ENCODE data around the gene ZC3H7A.
A peak's percentile ranks its signal among the peaks of the same experiment; 100 is the strongest.
"Not testable (repeated sequence)": the region's sequence is repeated elsewhere in the genome, so short reads cannot be mapped to it uniquely, and the experiment has no call there.

Gene ZC3H7A

GRCh38 chr16:11801481-11802021 lies 4.5 kb upstream of the ZC3H7A start:
- no peak for DNase-seq (ENCODE audit: low spot score)

- no peak for DNase-seq (ENCODE audit: low spot score)
Observed at GRCh38 chr16:11800382-11800718, 3.3 kb upstream of the ZC3H7A start.

- DNase-seq (ENCODE audit: low spot score) = no peak
Observed at GRCh38 chr16:11799509-11800381, 2.7 kb upstream of the ZC3H7A start.

DNA sequence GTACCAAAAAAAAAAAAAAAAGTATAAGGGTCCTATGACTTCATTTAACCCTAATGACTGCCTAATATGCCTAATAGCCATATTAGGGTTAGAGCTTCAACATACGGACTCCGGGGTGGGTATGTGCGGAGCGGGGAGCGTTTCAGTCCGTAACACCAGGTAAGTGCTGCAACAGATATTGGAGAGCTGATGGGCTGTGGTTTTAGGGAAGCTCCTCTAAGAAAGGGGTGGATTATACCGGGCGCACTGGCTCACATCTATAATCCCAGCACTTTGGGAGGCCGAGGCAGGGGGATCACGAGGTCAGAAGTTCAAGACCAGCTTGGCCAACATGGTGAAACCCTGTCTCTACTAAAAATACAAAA lies 1.9 kb upstream of the ZC3H7A start:
- DNase-seq (ENCODE audit: low spot score) = no peak

- no peak for DNase-seq (ENCODE audit: low spot score)
Observed at GRCh38 chr16:11797957-11798299, 870 bp upstream of the ZC3H7A start.

GRCh38 chr16:11796227-11797165 lies 562 bp downstream of the ZC3H7A start:
- peak; percentile 48 for DNase-seq (ENCODE audit: low spot score)

GRCh38 chr16:11795887-11796226 lies 1.2 kb downstream of the ZC3H7A start:
- no peak for DNase-seq (ENCODE audit: low spot score)

DNA sequence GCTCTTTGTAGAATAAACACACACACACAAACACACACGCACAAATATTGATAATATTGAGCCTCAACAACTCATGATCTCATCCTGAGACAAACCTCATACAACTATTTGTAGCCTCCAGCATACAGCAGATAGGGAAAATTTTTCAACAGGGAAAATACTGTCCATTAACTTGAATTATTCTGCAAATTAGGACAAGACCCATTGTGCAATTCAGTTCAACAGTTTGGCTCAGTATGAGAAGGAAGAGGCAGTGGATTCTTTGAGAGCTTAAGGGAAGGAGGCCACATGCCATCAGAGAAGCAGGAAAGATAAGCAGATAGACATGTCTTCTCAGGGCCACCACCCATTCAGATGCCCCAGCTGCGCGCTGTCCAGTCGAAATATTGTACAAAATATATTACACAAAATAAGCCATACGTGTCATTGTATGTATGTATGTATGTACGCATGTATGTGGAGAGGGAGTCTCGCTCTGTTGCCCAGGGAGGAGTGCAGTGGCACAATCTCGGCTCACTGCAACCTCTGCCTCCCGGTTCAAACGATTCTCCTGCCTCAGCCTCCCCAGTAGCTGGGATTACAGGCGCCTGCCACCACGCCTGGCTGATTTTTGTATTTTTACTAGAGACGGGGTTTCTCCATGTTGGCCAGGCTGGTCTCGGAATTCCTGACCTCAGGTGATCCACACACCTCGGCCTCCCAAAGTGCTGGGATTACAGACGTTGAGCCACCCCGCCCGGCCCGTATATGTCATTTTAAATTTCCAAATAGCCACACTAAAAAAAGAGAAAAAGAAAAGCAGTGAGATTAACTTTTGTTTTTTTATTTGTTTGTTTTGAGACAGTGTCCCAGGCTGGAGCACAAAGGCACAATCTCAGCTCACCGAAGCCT lies 1.8 kb downstream of the ZC3H7A start:
- DNase-seq (ENCODE audit: low spot score) = peak; percentile 20

GRCh38 chr16:11794447-11794846 lies 2.6 kb downstream of the ZC3H7A start:
- no peak for DNase-seq (ENCODE audit: low spot score)

GRCh38 chr16:11793840-11794239 lies 3.2 kb downstream of the ZC3H7A start:
- peak; percentile 27 for DNase-seq (ENCODE audit: low spot score)

- no peak for DNase-seq (ENCODE audit: low spot score)
Observed at GRCh38 chr16:11792410-11793241, 4.4 kb downstream of the ZC3H7A start.

- DNase-seq (ENCODE audit: low spot score) = no peak
Observed at GRCh38 chr16:11791144-11791828, 5.8 kb downstream of the ZC3H7A start.

- no peak for DNase-seq (ENCODE audit: low spot score)
Observed at GRCh38 chr16:11788914-11789313, 8.1 kb downstream of the ZC3H7A start.

GRCh38 chr16:11784980-11785599 lies 12.0 kb downstream of the ZC3H7A start:
- not testable (repeated sequence) for DNase-seq (ENCODE audit: low spot score)

- not testable (repeated sequence) for DNase-seq (ENCODE audit: low spot score)
Observed at GRCh38 chr16:11784381-11784780, 12.7 kb downstream of the ZC3H7A start.

GRCh38 chr16:11784038-11784369 lies 13.1 kb downstream of the ZC3H7A start:
- no peak for DNase-seq (ENCODE audit: low spot score)

- DNase-seq (ENCODE audit: low spot score) = no peak
Observed at GRCh38 chr16:11783319-11784037, 13.6 kb downstream of the ZC3H7A start.

DNA sequence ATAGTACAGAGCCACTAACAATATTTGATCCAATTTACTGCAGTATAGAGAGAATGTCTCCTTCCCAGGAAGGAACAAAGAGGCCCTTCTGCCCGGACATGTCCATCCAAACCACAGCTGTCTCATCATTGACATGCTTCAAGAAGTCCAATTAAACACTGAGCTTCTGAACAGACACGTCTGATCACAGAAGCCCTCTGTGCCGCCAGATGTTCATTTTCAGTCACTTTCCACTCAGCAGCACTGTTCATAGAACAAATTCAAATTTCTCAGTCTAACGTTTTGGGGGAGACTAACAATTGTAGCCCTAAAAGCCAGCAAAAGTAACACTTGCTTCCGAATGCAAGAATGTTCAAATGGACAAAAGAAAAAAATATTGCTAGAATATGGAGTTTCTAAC lies 15.3 kb downstream of the ZC3H7A start:
- no peak for DNase-seq (ENCODE audit: low spot score)

DNA sequence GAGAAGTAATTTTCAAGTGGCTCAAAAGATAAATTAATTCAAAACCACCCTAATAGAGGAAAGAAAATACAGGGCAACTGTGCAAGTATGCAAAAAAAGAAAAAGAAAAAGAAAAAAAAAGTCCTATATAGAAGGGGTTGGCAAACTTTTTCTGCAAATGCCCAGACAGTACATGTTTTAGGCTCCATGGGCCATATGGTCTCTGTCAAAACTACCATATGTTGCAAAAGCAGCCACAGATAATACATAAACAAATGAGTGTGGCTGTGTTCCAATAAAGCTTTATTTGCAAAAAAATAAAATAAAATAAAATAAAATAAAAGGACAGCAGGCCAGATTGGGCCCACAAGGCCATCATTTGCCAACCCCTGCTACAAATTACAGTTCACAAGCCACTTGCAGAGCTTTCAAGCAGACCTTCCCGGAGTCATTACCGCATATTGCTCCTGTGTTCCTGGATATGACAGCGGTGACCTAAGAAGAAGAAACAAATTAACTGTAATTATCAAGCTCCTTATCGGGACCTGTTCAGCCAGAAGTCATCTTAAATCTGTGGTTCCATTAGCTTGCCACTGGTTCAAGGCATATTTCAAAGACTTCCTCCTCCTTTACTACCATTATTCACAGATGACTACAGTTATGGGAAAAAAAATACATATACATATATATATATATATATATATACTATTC lies 15.9 kb downstream of the ZC3H7A start:
- no peak for DNase-seq (ENCODE audit: low spot score)
